HepG2 (cell line): ENCODE results near the gene C14orf93. TPM values are rescaled to one million over a fixed set of nuclear protein-coding genes. Genes with fewer than 3 reads are reported as not detected.

Experiments used
- CBX1 ChIP-seq: IDR thresholded peaks from one replicate; pipeline ENCODE4 v1.6.1; 2016; ENCODE audit warnings: antibody characterized with exemption, low read depth
- IRX3 ChIP-seq: sonication (generic); formaldehyde crosslinking; IDR thresholded peaks from 2 replicates; pipeline ENCODE4 v1.8.1; 2023; ENCODE audit warnings: mild to moderate bottlenecking, low read depth, missing genetic modification reagents, borderline replicate concordance
- JUNB ChIP-seq: sonication (generic); formaldehyde crosslinking; IDR thresholded peaks from 2 replicates; pipeline ENCODE4 v1.8.0; 2022; ENCODE audit warnings: missing genetic modification reagents, mild to moderate bottlenecking, borderline replicate concordance
- KDM5A ChIP-seq: fragments of 200-600 bp; sonication (generic); IDR thresholded peaks from 2 replicates; pipeline ENCODE4 v1.7.0; 2018; ENCODE audit warnings: antibody characterized with exemption, mild to moderate bottlenecking, low read length, borderline replicate concordance
- MEIS1 ChIP-seq: sonication (generic); formaldehyde crosslinking; IDR thresholded peaks from 2 replicates; pipeline ENCODE4 v1.9.0; 2021; ENCODE audit warnings: mild to moderate bottlenecking, missing genetic modification reagents, moderate library complexity, borderline replicate concordance
- RAD21 ChIP-seq: fragments of 450-650 bp; formaldehyde crosslinking; IDR thresholded peaks from 2 replicates; pipeline ENCODE4 v1.5.0; 2020; ENCODE audit warnings: mild to moderate bottlenecking
- SIN3A ChIP-seq: IDR thresholded peaks from 2 replicates; pipeline ENCODE4 v1.6.1; 2011; ENCODE audit warnings: low read depth, mild to moderate bottlenecking, control low read depth, low read length, borderline replicate concordance
- TEAD3 ChIP-seq: optimal IDR thresholded peaks from 2 replicates; pipeline ENCODE3; 2016; ENCODE audit warnings: borderline replicate concordance
- ZMYM3 ChIP-seq: sonication (generic); formaldehyde crosslinking; IDR thresholded peaks from 2 replicates; pipeline ENCODE4 v1.5.1; 2020; ENCODE audit warnings: mild to moderate bottlenecking, missing genetic modification reagents
- ZNF547 ChIP-seq: sonication (generic); formaldehyde crosslinking; IDR thresholded peaks from 2 replicates; pipeline ENCODE4 v1.5.1; 2020; ENCODE audit warnings: mild to moderate bottlenecking, missing genetic modification reagents
- ZSCAN9 ChIP-seq: IDR thresholded peaks from 2 replicates; pipeline ENCODE4 v1.6.1; 2016; ENCODE audit warnings: borderline replicate concordance
- polyA plus RNA-seq, 8 experiments: library from polyadenylated mRNA; depleted of rRNA in 3 of 8; stranded (reverse) in 7 of 8; unstranded in 1 of 8; fragments of >200 nt; fragmentation: Illumina TruSeq in 4 of 8; extraction: Trizol in 4 of 8; gene quantifications; 2 replicates each; pipeline versions ENCODE4 v1.2.1 to v1.2.3, GENCODE V29; 2011 to 2016; ENCODE audit warnings: low read depth in 4 of 8, missing spikeins in 1 of 8, mixed read lengths in 1 of 8; ENCODE audit not compliant: insufficient read depth in 1 of 8
- total RNA-seq, 5 experiments: library from RNA; depleted of rRNA; stranded (reverse); fragments of >200 nt; fragmentation: Illumina TruSeq; extraction: Trizol; gene quantifications; 2 replicates each; pipeline ENCODE4 v1.2.3, GENCODE V29; 2016; ENCODE audit warnings: low read depth in 1 of 5
- TF ChIP-seq, protein P1 (sequence below): sonication (generic); formaldehyde crosslinking; IDR thresholded peaks from 2 replicates; pipeline ENCODE4 v1.8.0; 2023; ENCODE audit warnings: mild to moderate bottlenecking, missing genetic modification reagents
- TF ChIP-seq, protein P2 (sequence below): IDR thresholded peaks from 2 replicates; pipeline ENCODE4 v1.6.1; 2016; ENCODE audit warnings: low read depth, missing genetic modification reagents, missing compliant biosample characterization
- TF ChIP-seq, protein P3 (sequence below): sonication (generic); formaldehyde crosslinking; IDR thresholded peaks from 2 replicates; pipeline ENCODE4 v1.9.0; 2021; ENCODE audit warnings: missing genetic modification reagents, mild to moderate bottlenecking, borderline replicate concordance
- TF ChIP-seq, protein P4 (sequence below): sonication (generic); formaldehyde crosslinking; IDR thresholded peaks from 2 replicates; pipeline ENCODE4 v1.4.0; 2020; ENCODE audit warnings: mild to moderate bottlenecking, missing genetic modification reagents

C14orf93 gene
- total and polyA plus RNA-seq, 2 of the 13 experiments (the other 11 are each of a cell fraction or from before 2014, with no cell fraction given), result 11.4 to 22.5 TPM

DNA sequence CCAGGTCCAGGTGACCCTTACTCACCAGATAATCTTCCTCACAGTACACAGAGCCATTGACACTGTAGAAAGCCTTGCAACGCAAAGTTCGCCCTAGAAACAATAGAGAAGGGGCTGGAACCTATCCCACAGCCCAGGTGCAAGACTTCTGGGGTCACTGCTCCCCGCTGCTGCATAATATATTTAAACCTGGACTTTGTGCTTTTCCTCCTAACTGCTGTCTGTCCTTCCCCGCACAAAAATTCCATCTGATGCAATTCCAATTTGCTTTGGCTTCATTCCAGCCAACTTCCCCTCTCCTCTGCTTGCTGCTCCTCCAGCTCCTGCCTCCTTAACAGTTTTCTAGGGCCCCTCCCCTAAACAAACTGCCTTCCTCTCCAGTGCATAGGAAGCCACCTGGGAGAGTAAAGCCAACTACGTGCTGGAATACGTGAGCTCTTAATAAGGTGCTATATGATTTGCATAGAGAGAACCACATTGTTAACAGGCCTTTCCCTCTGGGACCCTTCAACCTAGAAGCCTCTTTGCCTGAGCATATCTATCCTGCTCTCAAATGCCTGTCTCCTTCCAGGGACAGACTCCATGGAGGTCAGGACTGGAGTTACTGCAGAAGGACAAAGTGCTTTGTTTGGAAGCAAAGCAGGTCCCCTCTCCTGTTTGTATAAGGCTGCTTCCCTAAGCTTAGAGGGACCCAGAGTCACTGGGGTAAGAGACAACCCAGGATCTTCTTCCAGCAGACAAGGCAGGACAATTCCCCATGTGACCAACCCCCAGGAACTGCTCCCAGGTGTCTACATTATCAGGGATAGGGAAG lies 33.1 kb downstream of the C14orf93 start (continued):
- TF ChIP-seq TEAD3 (CRISPR knock-in tag), result peak; percentile 96
- TF ChIP-seq KDM5A, result peak; percentile 23; the same call in 1 of the 2 replicates
- TF ChIP-seq, protein P1, sequence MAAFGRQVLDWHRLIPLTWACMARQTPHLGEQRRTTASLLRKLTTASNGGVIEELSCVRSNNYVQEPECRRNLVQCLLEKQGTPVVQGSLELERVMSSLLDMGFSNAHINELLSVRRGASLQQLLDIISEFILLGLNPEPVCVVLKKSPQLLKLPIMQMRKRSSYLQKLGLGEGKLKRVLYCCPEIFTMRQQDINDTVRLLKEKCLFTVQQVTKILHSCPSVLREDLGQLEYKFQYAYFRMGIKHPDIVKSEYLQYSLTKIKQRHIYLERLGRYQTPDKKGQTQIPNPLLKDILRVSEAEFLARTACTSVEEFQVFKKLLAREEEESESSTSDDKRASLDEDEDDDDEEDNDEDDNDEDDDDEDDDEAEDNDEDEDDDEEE (CRISPR knock-in tag), result no peak
- TF ChIP-seq SIN3A, result no peak
- peak; percentile 69; the same call in 1 of the 2 replicates for TF ChIP-seq ZMYM3 (CRISPR knock-in tag)
- peak; percentile 11; the same call in 1 of the 2 replicates for TF ChIP-seq ZNF547 (CRISPR knock-in tag)
- no peak for TF ChIP-seq IRX3 (CRISPR knock-in tag)
- peak; percentile 72 for TF ChIP-seq RAD21 (CRISPR knock-in tag)
- TF ChIP-seq, protein P2, sequence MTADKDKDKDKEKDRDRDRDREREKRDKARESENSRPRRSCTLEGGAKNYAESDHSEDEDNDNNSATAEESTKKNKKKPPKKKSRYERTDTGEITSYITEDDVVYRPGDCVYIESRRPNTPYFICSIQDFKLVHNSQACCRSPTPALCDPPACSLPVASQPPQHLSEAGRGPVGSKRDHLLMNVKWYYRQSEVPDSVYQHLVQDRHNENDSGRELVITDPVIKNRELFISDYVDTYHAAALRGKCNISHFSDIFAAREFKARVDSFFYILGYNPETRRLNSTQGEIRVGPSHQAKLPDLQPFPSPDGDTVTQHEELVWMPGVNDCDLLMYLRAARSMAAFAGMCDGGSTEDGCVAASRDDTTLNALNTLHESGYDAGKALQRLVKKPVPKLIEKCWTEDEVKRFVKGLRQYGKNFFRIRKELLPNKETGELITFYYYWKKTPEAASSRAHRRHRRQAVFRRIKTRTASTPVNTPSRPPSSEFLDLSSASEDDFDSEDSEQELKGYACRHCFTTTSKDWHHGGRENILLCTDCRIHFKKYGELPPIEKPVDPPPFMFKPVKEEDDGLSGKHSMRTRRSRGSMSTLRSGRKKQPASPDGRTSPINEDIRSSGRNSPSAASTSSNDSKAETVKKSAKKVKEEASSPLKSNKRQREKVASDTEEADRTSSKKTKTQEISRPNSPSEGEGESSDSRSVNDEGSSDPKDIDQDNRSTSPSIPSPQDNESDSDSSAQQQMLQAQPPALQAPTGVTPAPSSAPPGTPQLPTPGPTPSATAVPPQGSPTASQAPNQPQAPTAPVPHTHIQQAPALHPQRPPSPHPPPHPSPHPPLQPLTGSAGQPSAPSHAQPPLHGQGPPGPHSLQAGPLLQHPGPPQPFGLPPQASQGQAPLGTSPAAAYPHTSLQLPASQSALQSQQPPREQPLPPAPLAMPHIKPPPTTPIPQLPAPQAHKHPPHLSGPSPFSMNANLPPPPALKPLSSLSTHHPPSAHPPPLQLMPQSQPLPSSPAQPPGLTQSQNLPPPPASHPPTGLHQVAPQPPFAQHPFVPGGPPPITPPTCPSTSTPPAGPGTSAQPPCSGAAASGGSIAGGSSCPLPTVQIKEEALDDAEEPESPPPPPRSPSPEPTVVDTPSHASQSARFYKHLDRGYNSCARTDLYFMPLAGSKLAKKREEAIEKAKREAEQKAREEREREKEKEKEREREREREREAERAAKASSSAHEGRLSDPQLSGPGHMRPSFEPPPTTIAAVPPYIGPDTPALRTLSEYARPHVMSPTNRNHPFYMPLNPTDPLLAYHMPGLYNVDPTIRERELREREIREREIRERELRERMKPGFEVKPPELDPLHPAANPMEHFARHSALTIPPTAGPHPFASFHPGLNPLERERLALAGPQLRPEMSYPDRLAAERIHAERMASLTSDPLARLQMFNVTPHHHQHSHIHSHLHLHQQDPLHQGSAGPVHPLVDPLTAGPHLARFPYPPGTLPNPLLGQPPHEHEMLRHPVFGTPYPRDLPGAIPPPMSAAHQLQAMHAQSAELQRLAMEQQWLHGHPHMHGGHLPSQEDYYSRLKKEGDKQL (CRISPR knock-in tag), result peak; percentile 94
- TF ChIP-seq, protein P3, sequence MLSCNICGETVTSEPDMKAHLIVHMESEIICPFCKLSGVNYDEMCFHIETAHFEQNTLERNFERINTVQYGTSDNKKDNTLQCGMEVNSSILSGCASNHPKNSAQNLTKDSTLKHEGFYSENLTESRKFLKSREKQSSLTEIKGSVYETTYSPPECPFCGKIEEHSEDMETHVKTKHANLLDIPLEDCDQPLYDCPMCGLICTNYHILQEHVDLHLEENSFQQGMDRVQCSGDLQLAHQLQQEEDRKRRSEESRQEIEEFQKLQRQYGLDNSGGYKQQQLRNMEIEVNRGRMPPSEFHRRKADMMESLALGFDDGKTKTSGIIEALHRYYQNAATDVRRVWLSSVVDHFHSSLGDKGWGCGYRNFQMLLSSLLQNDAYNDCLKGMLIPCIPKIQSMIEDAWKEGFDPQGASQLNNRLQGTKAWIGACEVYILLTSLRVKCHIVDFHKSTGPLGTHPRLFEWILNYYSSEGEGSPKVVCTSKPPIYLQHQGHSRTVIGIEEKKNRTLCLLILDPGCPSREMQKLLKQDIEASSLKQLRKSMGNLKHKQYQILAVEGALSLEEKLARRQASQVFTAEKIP (CRISPR knock-in tag), result no peak
- TF ChIP-seq CBX1, result peak; percentile 84
- no peak for TF ChIP-seq JUNB (CRISPR knock-in tag)
- no peak; the same call in 1 of the 2 replicates for TF ChIP-seq MEIS1
- TF ChIP-seq, protein P4, sequence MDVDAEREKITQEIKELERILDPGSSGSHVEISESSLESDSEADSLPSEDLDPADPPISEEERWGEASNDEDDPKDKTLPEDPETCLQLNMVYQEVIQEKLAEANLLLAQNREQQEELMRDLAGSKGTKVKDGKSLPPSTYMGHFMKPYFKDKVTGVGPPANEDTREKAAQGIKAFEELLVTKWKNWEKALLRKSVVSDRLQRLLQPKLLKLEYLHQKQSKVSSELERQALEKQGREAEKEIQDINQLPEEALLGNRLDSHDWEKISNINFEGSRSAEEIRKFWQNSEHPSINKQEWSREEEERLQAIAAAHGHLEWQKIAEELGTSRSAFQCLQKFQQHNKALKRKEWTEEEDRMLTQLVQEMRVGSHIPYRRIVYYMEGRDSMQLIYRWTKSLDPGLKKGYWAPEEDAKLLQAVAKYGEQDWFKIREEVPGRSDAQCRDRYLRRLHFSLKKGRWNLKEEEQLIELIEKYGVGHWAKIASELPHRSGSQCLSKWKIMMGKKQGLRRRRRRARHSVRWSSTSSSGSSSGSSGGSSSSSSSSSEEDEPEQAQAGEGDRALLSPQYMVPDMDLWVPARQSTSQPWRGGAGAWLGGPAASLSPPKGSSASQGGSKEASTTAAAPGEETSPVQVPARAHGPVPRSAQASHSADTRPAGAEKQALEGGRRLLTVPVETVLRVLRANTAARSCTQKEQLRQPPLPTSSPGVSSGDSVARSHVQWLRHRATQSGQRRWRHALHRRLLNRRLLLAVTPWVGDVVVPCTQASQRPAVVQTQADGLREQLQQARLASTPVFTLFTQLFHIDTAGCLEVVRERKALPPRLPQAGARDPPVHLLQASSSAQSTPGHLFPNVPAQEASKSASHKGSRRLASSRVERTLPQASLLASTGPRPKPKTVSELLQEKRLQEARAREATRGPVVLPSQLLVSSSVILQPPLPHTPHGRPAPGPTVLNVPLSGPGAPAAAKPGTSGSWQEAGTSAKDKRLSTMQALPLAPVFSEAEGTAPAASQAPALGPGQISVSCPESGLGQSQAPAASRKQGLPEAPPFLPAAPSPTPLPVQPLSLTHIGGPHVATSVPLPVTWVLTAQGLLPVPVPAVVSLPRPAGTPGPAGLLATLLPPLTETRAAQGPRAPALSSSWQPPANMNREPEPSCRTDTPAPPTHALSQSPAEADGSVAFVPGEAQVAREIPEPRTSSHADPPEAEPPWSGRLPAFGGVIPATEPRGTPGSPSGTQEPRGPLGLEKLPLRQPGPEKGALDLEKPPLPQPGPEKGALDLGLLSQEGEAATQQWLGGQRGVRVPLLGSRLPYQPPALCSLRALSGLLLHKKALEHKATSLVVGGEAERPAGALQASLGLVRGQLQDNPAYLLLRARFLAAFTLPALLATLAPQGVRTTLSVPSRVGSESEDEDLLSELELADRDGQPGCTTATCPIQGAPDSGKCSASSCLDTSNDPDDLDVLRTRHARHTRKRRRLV (CRISPR knock-in tag), result no peak
- TF ChIP-seq ZSCAN9 (CRISPR knock-in tag), result peak; percentile 86
